Cerebellar nuclear complex (tissue), 1 donor: ENCODE data around the gene MED15.
"Not testable (repeated sequence)": the region's sequence is repeated elsewhere in the genome, so short reads cannot be mapped to it uniquely, and the experiment has no call there.

ENCODE experiments used
- DNase-seq, 2 experiments: peaks; one replicate each; lab custom pipeline; 2025; lab: John Stamatoyannopoulos, UW

Gene MED15

GRCh38 chr22:20584029-20584871 is 76.8 kb downstream of the MED15 start:
- no peak for DNase-seq

- DNase-seq = no peak
These were observed 77.6 kb downstream of the MED15 start for GRCh38 chr22:20584872-20585638.

GRCh38 chr22:20585639-20586402 is 78.4 kb downstream of the MED15 start:
- DNase-seq = no peak

- no peak for DNase-seq
These were observed 79.0 kb downstream of the MED15 start for GRCh38 chr22:20586403-20586745.

GRCh38 chr22:20587206-20587958 is 80.0 kb downstream of the MED15 start:
- DNase-seq = no peak

GRCh38 chr22:20588092-20588842 is 80.9 kb downstream of the MED15 start:
- no peak for DNase-seq

GRCh38 chr22:20588843-20589581 is 81.6 kb downstream of the MED15 start:
- no peak for DNase-seq

- DNase-seq = no peak
These were observed 82.4 kb downstream of the MED15 start for GRCh38 chr22:20589614-20590476.

- DNase-seq = no peak
These were observed 83.3 kb downstream of the MED15 start for GRCh38 chr22:20590477-20591294.

- DNase-seq = no peak
These were observed 83.9 kb downstream of the MED15 start for GRCh38 chr22:20591295-20591645.

GRCh38 chr22:20591660-20592310 is 84.4 kb downstream of the MED15 start:
- DNase-seq = no peak

GRCh38 chr22:20594038-20594437 is 86.6 kb downstream of the MED15 start:
- not testable (repeated sequence) for DNase-seq

GRCh38 chr22:20594486-20594885 is 87.1 kb downstream of the MED15 start:
- not testable (repeated sequence) for DNase-seq

- DNase-seq = no peak
These were observed 88.1 kb downstream of the MED15 start for GRCh38 chr22:20595461-20595860.

GRCh38 chr22:20599117-20599516 is 91.7 kb downstream of the MED15 start:
- no peak for DNase-seq

- DNase-seq = no peak
These were observed 92.8 kb downstream of the MED15 start for GRCh38 chr22:20600137-20600673.

GRCh38 chr22:20601308-20601707 is 93.9 kb downstream of the MED15 start:
- DNase-seq = no peak
